HG03060 (cell line): ENCODE measurements around the gene ZFAND3.
A peak's percentile ranks its signal among the peaks of the same experiment; 100 is the strongest.

Experiments used
- ATAC-seq: cut with Tn5 transposase; IDR thresholded peaks from one replicate; pipeline ENCODE4 v1.9.1; 2021; ENCODE audit warnings: low read depth, moderate number of reproducible peaks; ENCODE audit not compliant: unreplicated experiment

ZFAND3 gene, protein sequence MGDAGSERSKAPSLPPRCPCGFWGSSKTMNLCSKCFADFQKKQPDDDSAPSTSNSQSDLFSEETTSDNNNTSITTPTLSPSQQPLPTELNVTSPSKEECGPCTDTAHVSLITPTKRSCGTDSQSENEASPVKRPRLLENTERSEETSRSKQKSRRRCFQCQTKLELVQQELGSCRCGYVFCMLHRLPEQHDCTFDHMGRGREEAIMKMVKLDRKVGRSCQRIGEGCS

DNA sequence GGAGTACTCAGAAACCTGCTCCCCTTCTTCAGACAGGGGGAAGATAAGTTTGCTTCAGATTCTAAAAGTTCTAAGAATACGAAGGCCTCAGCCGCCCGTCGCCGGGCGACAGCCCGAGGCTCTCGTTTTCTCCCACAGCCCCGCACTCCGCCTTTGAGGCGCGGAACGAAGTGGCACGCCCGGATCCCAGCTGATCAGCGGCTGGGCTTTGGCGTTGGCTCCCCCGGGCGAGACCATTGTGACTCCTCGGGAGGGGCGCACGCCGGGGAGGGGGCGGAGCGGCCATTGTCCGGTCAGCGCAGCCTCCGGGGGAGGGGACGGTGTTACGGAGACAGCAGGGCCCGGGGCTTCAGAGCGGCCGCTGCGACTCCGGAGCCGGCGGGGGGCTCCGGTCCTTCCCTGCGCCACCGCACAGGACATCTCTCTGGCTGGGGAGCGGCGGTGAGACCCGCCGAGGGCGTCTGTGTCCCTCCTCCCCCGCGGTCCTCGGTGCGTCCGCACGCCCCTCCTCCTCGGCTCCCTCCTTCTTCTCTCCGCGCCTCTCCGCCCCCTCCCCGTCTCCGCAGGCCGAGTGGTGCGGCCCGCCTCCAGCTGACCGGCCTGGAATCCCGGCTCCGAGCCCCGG is at the start of gene ZFAND3:
Gene ZFAND3, plus strand, starts transcription at position 551 of the 625 bp plus-strand sequence. CDS start 219 bp downstream, outside the sequence.
- peak; percentile 79 for ATAC-seq

DNA sequence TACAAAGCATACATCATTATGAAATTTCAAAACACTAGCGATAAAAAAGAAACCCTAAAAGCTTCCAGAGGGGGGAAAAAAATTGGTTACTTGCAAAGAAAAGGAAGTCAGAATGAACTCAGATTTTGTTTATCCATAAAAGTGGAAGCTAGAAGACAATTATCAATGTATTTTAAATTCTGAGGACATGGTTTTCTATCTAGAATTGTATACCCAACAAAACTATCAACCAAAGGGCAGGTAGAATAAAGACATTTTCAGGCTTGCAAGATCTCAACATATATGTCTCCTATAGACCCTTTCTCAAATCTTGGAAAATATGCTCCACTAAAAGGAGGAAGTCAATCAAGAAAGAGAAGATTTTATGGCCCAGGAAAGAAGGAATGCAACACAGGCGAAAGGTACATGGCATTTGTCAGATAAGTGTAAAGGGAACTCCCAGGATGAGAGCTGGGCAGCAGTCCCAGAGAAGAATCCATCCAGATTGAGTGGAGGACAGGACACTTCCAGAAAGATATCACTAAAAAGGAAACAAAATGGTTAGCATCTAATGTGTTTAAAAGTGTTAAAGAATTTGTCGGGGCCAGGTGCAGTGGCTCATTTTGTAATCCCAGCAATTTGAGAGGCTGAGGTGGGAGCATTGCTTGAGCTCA is 45.4 kb upstream of the ZFAND3 start:
- ATAC-seq: no peak

DNA sequence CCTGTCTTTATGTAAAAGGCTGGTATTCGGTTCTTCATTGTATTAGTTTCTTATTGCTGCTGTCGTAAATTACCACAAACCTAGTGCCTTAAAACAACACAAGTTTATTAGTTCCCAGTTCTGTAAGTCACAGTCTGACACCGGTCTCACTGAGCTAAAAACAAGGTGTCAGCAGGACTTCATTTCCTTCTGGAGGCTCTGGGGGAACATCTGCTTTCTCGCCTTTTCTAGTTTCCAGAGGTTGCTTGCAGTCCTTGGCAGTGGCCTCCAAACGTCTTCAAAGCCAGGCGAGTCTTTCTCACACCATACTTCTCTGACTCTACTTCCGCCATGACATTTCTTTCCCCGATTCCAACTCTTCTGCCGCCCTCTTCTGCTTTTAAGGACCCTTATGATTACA is 43.0 kb upstream of the ZFAND3 start:
- ATAC-seq: no peak

DNA sequence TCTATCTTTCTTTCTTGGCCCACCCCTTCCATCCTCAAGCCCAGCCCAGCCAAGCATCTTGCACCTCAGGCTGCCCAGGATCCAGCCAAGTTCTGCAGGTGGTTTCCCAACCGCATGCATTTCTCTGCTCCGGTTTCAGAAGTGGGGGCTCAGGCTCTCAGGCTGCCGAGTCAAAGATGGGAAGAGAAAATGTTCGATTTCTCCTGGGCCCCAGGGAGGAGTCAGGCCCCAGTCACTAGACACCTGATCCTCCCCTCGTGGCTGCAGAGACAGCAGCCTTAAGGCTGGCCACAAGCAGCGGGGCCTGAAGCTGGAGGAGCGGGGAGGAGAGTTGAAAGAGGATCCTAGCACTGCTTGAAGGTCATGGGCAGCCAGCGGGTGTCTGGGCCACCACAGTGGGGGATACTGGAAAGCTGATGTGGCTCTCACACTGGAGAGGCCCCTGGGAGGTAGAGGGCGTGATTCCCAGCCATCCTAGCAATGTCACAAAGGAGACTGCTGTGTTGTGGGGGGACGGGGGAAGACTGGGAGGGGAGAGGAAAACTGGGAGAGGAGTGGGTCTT is 42.2 kb upstream of the ZFAND3 start:
- ATAC-seq: no peak

DNA sequence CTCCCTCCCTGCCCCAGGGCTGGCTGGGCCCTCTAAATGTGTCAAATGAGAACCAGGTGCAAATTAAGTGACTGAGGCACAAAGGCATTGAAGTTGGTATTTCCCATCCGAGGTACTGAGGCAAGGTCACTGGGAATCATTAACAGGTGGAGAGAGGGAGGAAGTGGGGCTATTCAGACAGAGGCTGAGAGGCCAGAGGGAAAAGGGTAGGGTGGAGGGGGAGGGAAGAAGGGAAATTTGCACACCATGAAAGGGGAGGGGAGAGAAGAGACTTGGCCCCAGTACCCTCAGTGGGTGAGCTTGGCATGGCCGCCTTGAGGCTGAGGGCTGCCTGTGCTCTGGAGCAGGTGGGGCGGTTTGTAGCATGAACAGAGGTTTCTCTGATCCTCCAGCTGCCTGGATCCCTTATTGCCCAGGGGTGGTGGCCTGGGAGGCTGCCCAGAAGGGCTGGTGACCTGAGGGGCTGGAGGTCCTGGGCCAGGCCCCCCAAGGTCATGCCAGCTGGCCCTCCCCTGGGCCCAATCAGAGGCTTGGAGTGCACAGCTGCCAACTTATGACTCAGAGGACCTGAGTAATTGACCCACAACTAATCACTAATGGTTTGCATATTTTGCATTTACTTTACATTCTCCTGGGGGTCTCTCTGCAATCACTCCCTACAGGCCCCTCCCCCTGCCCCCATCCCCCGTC is 40.3 kb upstream of the ZFAND3 start:
- no peak for ATAC-seq

DNA sequence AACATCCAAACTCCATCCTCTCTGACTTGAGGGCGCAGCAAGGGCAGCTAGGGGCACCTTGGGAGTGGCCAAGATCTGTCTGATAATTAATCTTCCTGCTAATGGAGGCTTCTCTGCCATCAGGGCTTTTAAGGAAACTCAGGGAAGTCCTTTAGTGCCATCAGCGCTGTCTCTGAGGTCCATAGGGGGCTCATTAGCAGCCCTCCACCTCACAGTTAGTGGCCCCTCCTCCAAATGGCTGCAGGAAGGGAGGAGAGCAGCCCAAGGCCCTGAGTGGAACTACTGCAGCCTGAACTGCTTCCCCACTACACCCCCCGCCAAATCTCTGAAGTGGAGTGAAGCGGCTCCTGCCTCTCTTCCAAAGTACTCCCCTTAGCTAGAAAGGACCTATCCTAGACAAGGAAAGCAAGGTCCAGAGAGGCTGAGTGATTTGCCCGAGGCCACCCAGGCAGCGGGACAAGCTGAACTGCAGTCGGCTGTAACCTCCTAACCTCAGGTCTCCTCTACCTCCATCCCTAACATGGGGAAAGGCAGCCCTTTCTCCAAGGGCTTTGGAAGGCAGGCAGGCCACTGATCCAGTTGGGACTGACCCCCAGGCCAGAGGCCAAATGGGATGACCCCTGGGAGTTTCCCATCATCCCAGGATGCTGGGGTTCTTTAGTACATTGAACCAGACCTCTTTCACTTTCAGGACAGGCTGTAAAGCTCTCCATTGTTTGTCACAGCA is 39.5 kb upstream of the ZFAND3 start:
- no peak for ATAC-seq

DNA sequence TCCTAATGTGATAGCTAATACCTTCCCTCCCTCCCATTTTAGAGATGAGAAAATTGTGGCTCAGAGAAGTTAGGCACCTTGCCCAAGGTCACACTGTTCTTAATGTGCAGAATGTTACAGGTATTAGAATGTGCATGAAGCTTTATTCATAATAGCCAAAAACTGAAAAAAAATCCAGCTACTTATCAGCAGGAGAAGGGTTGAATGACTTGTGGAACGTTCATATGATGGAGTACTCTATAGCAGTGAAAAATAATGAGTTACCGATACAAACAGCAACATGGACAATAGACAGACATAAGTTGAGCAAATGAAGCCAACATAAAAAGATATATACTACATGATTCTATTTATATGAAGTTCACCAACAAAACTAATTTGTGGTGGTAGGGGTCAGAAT is 37.7 kb upstream of the ZFAND3 start:
- no peak for ATAC-seq

DNA sequence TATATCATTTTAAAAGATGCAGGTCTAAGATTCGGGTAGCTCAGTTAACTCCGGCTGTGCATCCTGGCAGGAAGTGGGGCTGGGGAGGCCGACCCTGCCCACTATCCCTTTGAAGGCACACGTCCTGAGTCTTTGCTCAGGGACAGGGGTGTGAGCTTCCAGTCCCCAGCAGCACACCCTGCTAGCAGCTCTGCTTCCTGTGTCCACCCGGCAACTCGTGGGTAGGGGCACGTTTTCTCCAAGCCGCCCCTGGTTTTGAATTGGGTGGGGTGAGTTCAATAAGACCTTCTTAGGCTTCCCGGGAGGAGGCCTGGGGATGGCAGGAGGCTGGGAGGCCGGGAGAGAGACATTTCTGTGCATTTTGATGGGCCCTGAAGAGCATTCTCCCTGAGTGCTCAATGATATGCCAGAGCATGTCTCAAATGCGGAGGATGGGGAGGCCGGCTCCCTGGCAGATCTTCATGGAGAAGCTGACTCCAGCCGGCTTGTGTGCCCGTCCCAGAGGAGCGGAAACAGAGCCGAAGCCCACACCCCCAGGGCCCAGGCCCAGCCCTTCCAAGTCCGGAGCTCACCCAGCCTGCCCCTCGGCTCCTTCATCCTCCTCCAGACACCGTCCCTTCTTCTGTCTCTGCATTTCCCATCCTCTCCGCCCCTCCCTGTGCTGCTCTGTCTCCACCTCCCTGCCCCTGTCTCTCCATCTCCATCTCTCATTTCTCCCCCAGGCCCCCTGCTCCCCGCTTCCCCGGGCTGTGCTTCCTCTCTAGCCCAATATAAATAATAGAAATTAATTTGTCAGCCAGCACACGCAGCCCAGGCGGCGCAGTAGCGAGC is 36.3 kb upstream of the ZFAND3 start:
- no peak for ATAC-seq

DNA sequence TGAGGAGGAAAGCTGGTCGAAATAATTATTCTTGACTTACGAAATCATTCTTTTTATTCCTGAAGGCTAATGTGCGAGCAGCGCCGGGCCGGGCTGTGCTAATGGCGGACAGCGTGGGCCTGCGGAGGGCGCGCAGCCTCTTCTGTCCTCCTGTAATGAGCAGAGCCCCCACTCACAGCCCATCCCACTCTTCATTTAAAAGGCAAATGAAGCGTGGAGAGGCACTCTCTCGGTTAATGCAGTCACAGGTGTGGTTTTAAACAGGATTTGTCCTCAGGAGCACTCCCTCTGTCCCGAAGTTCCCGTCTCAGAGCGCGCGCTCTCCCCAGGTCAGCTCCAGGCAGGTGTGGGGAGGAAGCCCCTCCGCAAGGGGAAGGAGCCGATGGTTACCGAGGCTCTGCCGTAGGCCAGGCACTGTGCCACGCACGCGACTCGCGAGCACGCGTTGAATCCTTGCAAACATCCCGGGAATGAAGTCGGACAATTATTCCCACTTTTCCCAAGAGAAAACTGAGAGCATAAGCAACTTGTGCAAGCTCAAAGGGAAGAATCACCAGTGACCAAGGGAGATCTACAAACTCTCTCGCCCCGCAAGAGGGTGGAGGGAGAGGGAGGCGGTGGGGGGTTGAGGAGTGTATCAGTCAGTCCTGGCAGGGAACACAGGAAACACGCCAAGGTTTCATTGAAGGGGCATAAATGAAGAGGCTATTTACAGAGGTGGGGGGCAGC is 35.5 kb upstream of the ZFAND3 start:
- no peak for ATAC-seq

DNA sequence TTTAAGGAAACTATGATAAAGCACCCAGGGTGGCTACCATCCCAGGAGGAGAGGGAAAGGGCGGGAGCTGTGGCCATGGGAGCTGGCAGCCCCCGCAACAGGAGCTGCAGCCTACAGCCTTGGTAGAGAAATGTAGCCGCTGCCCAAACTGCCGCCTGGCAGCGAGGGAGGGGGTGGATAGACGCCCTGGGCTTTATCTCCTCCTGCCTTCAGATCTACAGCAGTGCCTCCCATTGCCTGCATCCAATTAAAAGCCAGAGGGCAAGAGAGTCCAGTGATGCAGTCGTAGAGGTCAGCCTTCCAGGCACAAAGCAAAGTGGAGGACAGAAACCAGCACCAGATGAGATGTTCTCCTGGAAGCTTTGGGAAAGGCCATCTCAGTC is 35.0 kb upstream of the ZFAND3 start:
- no peak for ATAC-seq

DNA sequence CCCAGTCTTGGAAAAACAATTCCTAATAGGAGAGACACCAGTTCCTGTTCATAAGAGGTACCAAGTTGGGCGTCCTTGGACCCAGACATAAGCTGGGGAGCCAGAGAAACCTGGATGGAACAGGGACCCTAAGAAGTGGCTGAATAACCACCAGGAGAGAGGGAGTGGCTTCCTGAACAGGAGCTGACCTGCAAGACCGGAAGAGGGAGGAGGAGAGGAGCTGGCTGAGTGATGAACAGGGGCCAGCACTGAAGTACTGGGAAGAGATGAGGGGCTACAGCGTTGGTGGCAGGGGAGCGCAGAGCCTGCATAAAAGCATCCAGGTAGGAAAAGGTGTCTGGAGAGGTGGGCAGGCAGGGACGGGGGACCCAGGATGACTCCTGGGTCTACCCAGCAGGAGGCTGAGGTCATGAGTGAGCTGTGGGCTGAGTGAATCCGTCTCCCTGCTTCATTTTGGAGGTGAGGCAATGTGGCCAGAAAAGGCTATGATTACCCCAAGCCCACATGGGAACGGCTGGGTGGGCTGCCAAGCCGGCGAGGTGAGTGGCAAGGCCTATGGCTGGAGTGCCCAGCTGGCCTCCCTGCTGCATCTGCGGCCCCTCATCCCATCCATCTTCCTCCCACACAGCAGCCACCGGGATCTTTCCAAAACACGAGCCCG is 34.4 kb upstream of the ZFAND3 start:
- ATAC-seq: no peak

DNA sequence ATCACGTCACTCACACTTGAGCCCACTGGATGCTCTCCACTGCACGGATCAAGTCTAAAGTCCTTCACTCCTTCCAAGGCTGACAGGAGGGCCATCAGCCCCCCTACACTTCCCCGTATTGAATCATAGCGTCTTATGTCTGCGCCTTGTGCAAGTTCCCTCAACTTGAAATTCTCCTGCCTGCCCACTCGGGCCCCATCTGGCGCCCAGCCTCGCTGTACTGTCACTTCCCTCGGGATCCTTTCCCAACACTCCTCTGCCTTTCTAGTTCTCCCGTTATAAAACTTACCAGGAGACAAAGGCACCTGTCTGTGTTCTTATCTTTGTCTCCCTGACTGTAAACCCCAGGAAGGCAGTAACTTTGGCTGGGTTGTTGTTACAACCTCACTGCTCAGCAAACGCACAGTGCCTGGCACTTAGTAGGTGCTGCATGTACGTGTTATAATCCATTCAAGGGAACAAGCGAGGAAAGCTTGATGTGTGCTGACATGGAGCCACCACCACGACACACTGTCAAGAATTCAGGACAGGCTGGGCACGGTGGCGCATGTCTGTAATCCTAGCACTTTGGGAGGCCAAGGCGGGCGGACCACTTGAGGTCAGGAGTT is 33.8 kb upstream of the ZFAND3 start:
- ATAC-seq: no peak

DNA sequence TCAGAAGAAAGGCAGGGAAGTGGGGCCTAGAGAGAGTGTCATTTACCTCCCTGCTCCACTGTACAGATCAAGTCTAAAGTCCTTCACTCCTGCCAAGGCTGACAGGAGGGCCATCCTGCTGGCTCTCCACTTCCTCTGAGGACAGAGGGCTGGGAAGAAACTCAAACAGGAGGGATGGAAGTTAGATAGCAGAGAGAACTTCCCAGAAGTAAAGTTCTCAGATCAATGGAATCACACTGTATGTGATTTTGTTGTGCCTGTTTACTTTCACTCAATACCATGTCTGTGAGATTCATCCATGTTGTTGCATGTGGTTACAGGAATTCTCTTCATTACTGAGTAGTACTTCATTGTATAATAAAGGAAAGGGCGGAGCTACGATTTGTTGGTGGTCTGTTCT is 32.3 kb upstream of the ZFAND3 start:
- ATAC-seq: no peak

DNA sequence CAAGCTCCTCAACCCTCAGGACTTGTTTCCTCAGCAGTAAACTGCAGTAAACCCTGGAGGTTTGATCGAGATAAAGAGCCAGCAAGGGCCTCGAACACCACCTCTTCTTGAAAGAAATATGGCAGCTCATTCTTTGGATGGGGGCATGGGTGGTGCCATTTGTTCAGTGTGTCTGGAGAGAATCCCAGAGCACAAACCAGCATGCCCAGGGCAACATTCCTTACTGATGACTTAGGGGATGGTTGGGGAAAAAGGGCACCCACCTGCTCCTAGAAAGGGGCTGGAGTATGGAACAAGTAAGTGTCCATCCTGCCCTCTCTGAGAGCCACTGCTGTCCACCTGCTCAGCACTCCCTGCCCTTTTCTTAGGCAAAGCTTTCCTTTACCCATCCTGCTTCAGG is 31.3 kb upstream of the ZFAND3 start:
- ATAC-seq: no peak

DNA sequence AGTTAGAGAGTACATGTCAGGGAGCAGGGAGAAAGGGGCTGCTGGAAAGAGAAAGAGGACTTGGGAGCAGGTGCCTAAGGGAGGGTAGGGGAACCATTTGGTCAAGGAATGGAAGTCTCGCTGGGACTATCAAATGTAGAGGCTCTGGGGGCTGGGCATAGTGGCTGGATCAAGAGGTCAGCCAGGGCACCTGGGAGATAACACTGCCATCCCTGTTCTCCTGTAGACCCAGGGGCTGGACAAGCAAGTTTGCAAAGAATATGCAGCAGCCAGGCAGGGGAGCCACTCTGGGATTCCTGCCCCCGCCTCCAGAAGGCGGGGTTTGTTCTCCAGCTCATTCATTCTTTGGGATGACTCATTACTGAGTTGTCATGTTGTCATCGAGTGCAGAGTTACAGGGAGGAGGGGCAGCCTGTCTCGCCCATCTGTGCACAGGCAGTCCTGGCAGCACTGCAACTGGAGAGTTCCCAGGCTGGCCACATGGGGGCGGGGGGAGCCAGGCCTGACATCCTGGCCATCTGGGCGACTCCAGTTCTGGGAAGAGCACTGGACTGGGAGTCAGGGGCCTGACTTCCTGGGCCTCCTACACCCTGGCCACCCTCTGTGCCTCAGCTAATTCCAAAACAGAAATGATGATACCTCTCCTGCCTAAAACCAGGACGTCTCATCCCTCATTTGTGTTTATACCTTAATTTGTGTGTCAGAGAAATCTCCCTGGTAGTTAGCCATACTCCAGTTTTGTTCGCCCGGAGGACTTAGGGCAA is 28.2 kb upstream of the ZFAND3 start:
- peak; percentile 94 for ATAC-seq

DNA sequence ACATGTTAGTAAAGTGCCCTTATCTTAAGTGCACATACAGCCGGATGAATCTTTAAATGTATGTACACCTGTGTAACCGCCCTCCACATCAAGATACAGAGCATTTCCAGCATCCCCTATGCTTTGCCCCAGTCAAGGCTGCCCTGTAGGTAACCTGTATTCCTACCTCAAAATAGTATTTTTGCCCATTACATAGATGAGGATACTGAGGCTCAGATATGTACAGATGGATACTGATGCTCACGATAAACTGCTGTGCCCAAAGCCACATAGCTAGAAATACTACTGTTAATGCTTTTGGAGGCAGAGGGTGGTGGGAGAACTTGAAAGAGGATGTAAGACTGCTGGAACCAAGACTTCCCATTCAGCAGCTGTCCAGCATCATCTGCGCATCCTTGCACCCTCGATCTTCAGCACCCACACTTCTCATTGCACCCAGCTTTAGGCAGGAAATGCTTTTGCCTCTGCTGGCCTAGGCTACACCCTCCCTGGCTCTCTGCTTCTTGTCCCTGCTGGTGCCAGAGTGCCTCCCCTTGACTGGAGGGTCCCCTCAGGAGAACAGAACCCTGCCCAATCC is 27.0 kb upstream of the ZFAND3 start:
- ATAC-seq: no peak

DNA sequence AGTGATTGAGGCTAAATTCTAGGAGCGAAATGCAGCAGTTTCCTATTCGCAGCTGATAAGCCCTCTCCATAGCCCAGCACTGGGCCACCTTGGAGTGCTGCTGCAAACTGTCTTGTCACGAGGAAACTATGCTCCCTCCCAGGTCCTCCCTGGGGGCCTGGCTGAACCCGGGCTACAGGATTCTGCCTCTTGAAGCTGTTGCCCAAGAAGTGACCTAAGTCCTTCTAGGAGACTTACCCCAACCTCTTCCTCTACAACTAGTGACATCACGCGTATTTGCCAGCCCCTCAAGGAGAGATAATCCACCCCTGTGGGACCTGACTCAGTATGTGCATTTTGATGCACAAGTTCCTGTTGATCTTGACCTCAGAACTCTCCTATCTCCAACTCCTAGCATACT is 26.5 kb upstream of the ZFAND3 start:
- ATAC-seq: no peak
